ENCODE data around the gene ZNF318.
"Not testable (repeated sequence)": the region's sequence is repeated elsewhere in the genome, so short reads cannot be mapped to it uniquely, and the experiment has no call there.

ZNF318 gene

GRCh38 chr6:43339168-43339567 is 30.3 kb downstream of the ZNF318 start:
- DNase-seq (ENCODE audit: low read depth in 2 of 2): no peak

DNA sequence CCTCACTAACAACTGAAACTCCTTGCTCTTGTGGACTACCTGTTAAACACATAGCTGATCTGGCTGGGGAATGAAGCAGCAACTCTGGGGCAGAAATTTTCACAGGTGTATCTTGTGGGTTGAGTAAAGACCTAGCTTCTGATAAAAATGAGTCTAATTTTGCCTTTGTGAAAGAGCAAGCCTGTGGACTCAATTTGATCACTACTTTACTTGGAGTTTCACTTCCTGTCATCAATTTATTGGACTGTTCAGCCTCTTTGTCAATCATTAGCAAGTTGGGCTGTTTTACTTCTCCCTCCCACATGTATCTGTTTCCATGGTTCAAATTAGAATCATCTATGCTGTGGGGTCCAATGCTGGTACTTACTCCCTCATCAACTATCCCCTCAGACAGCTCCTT is 31.2 kb downstream of the ZNF318 start:
- no peak for DNase-seq (ENCODE audit: low read depth in 2 of 2)

- DNase-seq (ENCODE audit: low read depth in 2 of 2): no peak
Measured at GRCh38 chr6:43336382-43336781, 33.1 kb downstream of the ZNF318 start.

- no peak for DNase-seq (ENCODE audit: low read depth in 2 of 2)
Measured at GRCh38 chr6:43335469-43335868, 34.0 kb downstream of the ZNF318 start.

GRCh38 chr6:43334466-43335095 is 34.9 kb downstream of the ZNF318 start:
- peak; percentile 36 to 39 for DNase-seq (ENCODE audit: low read depth in 2 of 2)

GRCh38 chr6:43331891-43332290 is 37.6 kb downstream of the ZNF318 start:
- DNase-seq (ENCODE audit: low read depth in 2 of 2): no peak

- no peak for DNase-seq (ENCODE audit: low read depth in 2 of 2)
Measured at GRCh38 chr6:43331470-43331869, 38.0 kb downstream of the ZNF318 start.

GRCh38 chr6:43328528-43328927 is 40.9 kb downstream of the ZNF318 start:
- DNase-seq (ENCODE audit: low read depth in 2 of 2): no peak

DNA sequence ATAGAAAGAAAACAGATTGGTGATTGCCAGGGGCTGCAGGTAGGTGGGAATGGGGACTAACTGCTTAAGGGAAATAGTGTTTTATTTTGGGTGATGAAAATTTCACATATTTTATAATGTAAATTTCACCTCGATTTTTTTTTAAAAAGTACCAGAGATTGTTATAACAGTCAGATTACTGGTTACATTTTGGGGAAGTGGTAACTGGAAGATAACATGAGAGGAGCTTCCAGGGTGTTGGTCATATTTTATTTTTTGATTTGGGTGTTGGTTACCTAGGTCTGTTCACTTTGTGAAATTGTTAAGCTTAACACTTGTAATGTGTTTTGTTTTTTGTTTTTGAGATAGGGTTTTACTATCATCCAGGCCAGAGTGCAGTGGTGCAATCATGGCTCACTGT is 43.6 kb downstream of the ZNF318 start:
- DNase-seq (ENCODE audit: low read depth in 2 of 2): no peak

DNA sequence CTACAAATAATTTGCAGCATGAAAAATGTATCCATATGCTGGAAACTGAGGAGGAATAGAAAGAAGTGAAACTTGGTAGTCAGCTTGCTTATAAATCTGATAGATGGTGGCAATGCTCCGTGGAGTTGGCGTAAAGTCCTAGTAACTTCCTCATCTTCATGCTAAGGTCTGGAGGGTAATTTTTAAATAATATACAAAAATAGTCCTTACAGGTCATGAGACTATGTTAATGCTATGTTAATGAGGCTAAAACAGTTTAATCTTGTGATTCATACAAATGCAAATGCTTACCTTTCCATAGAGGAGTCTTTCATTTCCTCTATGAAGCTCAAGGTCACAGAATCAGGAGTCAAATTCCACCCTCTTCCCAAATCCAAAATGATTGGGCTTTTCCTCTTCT is 51.4 kb downstream of the ZNF318 start:
- DNase-seq (ENCODE audit: low read depth in 2 of 2): no peak

DNA sequence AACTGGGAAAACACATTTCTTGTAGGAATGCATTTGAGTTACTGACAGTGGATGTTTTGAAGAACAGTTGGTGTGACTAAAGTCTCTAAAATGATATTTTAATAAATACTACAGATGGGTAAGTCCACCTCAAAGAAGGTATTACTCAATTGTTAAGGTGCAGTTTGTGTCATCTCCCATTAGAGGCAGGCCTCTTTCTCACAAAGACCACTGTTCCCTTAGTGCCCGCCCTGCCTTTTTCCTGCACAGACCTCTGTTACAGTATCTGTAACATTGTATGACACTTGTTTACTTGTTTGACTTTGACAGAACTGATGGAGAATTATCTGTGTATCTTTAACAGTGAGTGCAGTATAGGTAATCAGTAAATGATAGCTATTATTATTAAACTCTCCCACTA is 55.6 kb downstream of the ZNF318 start:
- DNase-seq (ENCODE audit: low read depth in 2 of 2): no peak

- no peak for DNase-seq (ENCODE audit: low read depth in 2 of 2)
Measured at GRCh38 chr6:43311666-43312065, 57.8 kb downstream of the ZNF318 start.

GRCh38 chr6:43310624-43311023 is 58.8 kb downstream of the ZNF318 start:
- DNase-seq (ENCODE audit: low read depth in 2 of 2): no peak

DNA sequence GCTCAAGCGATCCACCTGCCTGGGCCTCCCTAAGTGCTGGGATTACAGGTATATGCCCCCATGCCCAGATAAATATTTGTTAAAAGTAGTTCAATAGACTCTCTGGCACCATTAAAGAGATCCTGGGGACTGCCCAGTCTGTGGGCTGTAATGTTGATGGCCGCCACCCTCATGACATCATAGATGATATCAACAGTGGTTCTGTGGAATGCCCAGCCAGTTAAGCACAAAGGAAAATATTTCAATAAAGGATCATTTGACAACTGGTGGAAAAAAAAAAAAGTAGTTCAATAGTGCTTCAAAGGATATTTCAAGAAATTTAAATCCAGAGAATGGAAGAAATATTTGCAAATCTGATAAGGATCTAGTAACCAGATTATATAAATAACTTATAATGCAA is 59.3 kb downstream of the ZNF318 start:
- no peak for DNase-seq (ENCODE audit: low read depth in 2 of 2)

DNA sequence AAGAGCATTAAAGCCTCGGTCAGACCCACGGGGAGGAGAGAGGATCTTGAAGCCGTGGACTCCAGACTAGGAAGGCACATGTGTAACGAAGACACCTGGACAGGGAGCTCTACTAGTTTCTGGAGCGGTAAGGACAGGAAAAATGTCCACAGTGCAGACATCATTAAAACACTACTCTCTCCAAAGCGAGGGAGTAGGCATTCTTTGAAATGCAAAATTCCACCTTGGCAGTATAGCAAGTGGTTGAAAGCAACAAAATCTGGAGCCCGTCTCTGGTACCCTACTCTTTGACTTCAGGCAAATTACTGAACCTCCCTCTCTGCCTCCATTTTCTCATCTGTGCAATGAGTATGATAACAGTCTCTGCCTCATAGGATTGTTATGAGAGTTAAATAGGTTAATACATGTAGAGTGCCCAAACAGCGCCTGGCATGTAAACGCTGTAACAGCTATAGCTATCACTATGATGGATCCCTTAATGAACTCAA is 60.4 kb downstream of the ZNF318 start:
- no peak for DNase-seq (ENCODE audit: low read depth in 2 of 2)

GRCh38 chr6:43308101-43308989 is 61.1 kb downstream of the ZNF318 start, which contains the start of gene CRIP3:
TSS of gene CRIP3 (minus strand) at chr6:43308826. CDS start at chr6:43308792, 34 bp downstream.
- DNase-seq (ENCODE audit: low read depth in 2 of 2): peak; percentile 7 to 11

- no peak for DNase-seq (ENCODE audit: low read depth in 2 of 2)
Measured at GRCh38 chr6:43307451-43308100, 61.9 kb downstream of the ZNF318 start.

GRCh38 chr6:43306086-43306485 is 63.4 kb downstream of the ZNF318 start:
- no peak for DNase-seq (ENCODE audit: low read depth in 2 of 2)

- no peak for DNase-seq (ENCODE audit: low read depth in 2 of 2)
Measured at GRCh38 chr6:43304882-43305281, 64.6 kb downstream of the ZNF318 start.

GRCh38 chr6:43304361-43304760 is 65.1 kb downstream of the ZNF318 start:
- no peak for DNase-seq (ENCODE audit: low read depth in 2 of 2)

DNA sequence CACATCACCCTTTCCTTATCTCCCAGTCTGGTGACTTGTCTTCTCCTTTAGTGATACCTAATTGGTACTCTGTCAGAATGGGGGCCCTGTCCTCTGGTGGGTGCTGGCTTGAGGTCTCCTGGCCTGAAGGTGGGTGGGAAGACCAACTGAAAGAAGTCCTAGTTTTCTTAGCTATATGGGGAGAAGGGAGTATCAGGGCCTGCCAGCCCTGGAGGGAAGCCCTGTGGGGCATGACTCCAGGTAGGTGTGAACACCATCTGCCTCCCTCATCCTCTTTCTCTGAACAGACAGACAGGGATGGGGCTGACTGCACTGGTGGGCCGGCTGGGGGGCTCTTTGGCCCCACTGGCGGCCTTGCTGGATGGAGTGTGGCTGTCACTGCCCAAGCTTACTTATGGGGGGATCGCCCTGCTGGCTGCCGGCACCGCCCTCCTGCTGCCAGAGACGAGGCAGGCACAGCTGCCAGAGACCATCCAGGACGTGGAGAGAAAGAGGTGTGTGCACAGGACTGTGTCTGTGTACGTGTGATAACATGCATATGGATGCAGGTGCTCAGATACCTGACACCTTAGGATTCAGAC is 65.6 kb downstream of the ZNF318 start:
- DNase-seq (ENCODE audit: low read depth in 2 of 2): no peak

- DNase-seq (ENCODE audit: low read depth in 2 of 2): not testable (repeated sequence)
Measured at GRCh38 chr6:43303006-43303405, 66.4 kb downstream of the ZNF318 start.
